ENCODE results near the gene TTC28. TPM values are rescaled to one million over a fixed set of nuclear protein-coding genes. Genes with fewer than 3 reads are reported as not detected.

TTC28 gene
- total RNA-seq, 2 donors from 2014 or later = 29.2 to 74.6 TPM

DNA sequence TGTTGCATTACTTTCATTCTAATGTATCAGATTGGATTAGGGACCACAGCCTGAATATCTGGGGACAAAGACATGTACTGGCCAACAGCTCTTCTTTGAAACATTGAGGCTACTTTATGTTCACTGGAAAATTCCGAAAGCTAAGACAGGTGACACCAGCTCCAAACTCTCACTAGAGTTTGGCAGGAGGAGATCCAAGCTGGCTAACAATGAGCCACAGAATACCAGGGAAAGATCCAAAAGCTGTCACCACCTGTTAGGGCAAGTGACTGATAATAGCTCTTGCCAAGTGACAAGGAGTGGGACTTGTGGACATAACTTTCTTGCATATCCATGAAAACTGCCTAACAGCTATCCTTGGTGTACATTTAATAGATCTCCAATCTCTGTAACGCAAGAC, 333.3 kb downstream of the TTC28 start:
- Histone ChIP-seq H3K36me3 (no peaks in the 10 kb centered on the region), H3K27me3 (replicated peaks; ENCODE audit: insufficient read depth) (no peaks in the 10 kb centered on the region), H3K9me3 (no peaks in the 10 kb centered on the region), H3K4me1 (replicated peaks) (no peaks in the 10 kb centered on the region), H3K4me3 (no peak overlapping the region), H3K27ac (no peak overlapping the region)
- 59% methylated on average over 2 of the region's 2 CpGs for WGBS
- DNase-seq (ENCODE audit: low spot score) = no peak
- TF ChIP-seq POLR2A (IDR thresholded peaks at IDR 0.05) (no peak), POLR2AphosphoS5 (IDR thresholded peaks at IDR 0.05) (no peak)
- TF ChIP-seq, protein P1, sequence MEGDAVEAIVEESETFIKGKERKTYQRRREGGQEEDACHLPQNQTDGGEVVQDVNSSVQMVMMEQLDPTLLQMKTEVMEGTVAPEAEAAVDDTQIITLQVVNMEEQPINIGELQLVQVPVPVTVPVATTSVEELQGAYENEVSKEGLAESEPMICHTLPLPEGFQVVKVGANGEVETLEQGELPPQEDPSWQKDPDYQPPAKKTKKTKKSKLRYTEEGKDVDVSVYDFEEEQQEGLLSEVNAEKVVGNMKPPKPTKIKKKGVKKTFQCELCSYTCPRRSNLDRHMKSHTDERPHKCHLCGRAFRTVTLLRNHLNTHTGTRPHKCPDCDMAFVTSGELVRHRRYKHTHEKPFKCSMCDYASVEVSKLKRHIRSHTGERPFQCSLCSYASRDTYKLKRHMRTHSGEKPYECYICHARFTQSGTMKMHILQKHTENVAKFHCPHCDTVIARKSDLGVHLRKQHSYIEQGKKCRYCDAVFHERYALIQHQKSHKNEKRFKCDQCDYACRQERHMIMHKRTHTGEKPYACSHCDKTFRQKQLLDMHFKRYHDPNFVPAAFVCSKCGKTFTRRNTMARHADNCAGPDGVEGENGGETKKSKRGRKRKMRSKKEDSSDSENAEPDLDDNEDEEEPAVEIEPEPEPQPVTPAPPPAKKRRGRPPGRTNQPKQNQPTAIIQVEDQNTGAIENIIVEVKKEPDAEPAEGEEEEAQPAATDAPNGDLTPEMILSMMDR (IDR thresholded peaks at IDR 0.05) = no peak
- intact Hi-C loops (cut with DNase I) = no loop called here

DNA sequence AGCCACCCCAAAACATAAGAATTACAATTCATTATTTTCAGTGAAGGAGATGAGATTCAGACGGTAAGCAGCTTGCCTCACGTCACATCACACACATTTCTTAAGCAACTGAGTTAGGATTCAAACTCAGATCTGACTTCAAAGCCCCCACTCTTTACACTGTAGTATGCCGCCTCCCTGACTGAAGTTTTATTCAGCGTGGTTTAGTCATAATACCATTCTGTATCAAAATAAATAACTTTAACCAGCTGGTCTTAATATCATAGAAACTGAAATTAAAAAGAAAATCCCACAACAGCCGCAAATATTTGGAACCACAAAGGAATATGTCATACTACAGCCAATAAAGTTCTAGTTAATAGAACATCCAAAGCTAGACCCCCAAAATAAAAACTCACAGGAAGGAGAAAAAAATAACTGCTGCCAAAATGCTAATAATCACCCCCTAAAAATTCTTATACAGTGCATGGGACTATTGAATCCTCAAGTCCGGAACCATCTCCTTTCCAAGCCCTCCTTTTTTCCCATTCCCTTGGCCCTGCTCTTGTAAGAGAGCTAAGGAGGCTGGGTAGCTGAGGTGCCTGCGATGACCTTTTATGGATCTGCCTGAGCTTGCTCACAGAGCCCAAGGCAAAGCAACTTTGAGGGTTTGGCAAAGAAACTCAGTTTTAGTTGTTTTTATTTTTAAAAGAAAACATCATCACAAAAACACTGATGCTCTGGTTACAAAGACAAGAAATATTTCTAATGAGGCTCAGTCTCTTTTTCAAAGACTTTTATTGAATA, 334.5 kb downstream of the TTC28 start:
- no peak for TF ChIP-seq POLR2A (IDR thresholded peaks at IDR 0.05)
- no peak for TF ChIP-seq POLR2AphosphoS5 (IDR thresholded peaks at IDR 0.05)
- TF ChIP-seq, protein P1 (IDR thresholded peaks at IDR 0.05) = no peak
- WGBS = 51% methylated on average over 7 of the region's 7 CpGs
- peak overlapping the region in 1 of 2 donors; percentile 30 for H3K27ac ChIP-seq
- no peak overlapping the region for H3K4me3 ChIP-seq
- H3K9me3 ChIP-seq = no peaks in the 10 kb centered on the region
- intact Hi-C loops (cut with DNase I) = no loop called here
- H3K27me3 ChIP-seq (replicated peaks; ENCODE audit: insufficient read depth) = no peaks in the 10 kb centered on the region
- H3K36me3 ChIP-seq = no peaks in the 10 kb centered on the region
- no peaks in the 10 kb centered on the region for H3K4me1 ChIP-seq (replicated peaks)
- DNase-seq (ENCODE audit: low spot score) = peak; percentile 9

DNA sequence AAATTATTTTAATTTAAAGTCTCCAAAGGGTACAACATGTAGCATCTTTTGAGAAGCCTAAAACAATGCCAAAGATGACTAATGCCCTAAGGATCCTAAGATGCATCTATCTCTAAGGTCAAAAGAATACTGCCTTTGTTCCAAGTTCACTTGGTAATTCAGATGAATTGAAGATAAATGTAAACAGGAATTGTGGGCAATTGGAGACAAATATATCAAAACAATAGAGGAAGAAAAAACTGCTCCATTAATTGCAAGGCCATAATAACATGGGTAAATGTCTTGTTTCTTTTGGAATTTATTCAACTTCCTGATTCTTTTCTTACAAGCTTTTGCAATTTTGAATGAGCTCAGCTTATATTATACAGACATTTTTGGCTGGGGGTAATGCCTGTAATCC, 338.6 kb downstream of the TTC28 start:
- Histone ChIP-seq H3K4me3 (no peak overlapping the region), H3K36me3 (no peaks in the 10 kb centered on the region), H3K27ac (no peak overlapping the region), H3K4me1 (replicated peaks) (no peaks in the 10 kb centered on the region), H3K27me3 (replicated peaks; ENCODE audit: insufficient read depth) (no peaks in the 10 kb centered on the region), H3K9me3 (no peaks in the 10 kb centered on the region)
- no peak for DNase-seq (ENCODE audit: low spot score)
- intact Hi-C loops (cut with DNase I) = no loop called here
- TF ChIP-seq POLR2A (IDR thresholded peaks at IDR 0.05) (no peak), POLR2AphosphoS5 (IDR thresholded peaks at IDR 0.05) (peak; percentile 30)

DNA sequence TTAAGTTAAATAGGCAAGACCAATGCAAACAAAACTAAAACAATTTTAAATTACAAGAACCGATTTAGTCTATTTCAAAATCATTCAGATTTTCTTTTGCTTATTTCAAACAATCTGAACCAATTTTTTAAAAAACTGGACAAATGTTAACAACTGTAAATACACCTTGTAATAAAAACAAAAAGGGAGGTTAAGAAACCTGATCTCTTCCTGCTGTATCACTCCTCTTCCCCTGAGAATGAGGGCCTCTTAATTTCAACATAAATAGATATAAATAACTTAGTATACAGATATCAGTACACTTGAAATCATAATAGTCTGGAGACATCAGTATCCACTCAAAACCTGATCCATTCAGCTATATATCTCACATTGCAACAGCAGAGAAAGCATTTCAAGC, 346.6 kb downstream of the TTC28 start:
- intact Hi-C loops (cut with DNase I) = no loop called here
- Histone ChIP-seq H3K9me3 (no peaks in the 10 kb centered on the region), H3K36me3 (no peaks in the 10 kb centered on the region), H3K27ac (no peak overlapping the region), H3K27me3 (replicated peaks; ENCODE audit: insufficient read depth) (no peaks in the 10 kb centered on the region), H3K4me3 (no peak overlapping the region), H3K4me1 (replicated peaks) (no peaks in the 10 kb centered on the region)
- TF ChIP-seq, protein P1 (IDR thresholded peaks at IDR 0.05) = no peak
- no peak for TF ChIP-seq POLR2AphosphoS5 (IDR thresholded peaks at IDR 0.05)
- no peak for TF ChIP-seq POLR2A (IDR thresholded peaks at IDR 0.05)
- no peak for DNase-seq (ENCODE audit: low spot score)
- WGBS = 30% methylated on average over 1 of the region's 1 CpG

DNA sequence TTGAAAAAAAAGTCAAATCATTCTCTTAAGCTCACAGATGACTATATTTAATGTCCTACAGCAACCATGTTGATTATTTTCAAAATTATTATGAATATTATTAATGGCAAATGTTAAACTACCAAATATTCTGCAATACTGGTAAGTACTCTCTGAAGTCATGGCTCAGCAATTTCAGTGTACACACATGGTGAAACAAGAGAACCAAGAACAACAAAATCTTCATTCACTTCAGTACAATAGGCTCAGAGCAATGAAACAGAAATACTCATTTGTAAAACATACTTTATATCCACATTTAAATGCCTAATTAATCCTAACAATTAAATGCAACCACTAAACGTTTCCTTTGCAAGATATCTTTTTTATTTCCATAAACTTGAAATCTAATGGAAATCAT, 347.2 kb downstream of the TTC28 start:
- intact Hi-C loops (cut with DNase I) = no loop called here
- Histone ChIP-seq H3K27me3 (replicated peaks; ENCODE audit: insufficient read depth) (no peaks in the 10 kb centered on the region), H3K9me3 (no peaks in the 10 kb centered on the region), H3K27ac (no peak overlapping the region), H3K4me3 (no peak overlapping the region), H3K36me3 (no peaks in the 10 kb centered on the region), H3K4me1 (replicated peaks) (no peaks in the 10 kb centered on the region)
- DNase-seq (ENCODE audit: low spot score) = no peak
- WGBS = 9% methylated on average over 1 of the region's 1 CpG
- no peak for TF ChIP-seq POLR2AphosphoS5 (IDR thresholded peaks at IDR 0.05)
- TF ChIP-seq POLR2A (IDR thresholded peaks at IDR 0.05) = no peak
- TF ChIP-seq, protein P1 (IDR thresholded peaks at IDR 0.05) = no peak
